ENCODE measurements around the gene SIGLEC11.

DNA sequence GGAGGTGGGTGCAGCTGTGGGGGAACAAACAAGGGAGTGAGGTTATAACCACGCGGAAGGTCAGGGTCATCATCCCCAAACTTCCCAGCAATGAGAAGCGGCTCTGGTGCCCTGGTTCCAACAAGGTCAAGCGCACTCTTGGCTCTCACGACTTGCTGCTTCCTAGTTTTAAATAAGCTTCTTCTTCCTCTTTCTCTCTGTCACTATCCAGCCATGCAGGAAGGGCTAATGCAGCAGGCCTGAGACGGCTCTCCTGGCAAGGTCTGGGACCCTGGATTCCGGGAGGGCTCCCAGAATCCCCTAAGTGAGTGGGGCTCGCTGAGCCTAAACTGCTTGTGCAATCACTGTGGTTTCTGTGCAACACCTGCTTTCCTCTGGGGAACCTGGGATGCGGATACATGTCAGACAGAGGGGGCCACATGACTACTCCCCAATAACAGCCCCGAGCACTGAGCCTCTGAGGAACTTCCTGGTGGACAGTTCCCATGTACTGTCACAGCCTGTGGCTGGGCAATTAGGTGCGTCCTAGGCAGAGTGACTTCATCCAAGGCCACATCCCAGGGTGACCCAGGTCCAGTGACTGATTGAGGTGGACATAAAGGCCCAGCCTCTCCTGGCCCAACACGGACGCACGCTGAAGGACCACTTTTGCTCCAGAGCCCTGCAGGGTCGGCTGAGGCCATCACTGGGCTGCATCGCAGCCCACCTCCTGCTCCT is 40.0 kb upstream of the SIGLEC11 start:
- TF ChIP-seq, protein P1, sequence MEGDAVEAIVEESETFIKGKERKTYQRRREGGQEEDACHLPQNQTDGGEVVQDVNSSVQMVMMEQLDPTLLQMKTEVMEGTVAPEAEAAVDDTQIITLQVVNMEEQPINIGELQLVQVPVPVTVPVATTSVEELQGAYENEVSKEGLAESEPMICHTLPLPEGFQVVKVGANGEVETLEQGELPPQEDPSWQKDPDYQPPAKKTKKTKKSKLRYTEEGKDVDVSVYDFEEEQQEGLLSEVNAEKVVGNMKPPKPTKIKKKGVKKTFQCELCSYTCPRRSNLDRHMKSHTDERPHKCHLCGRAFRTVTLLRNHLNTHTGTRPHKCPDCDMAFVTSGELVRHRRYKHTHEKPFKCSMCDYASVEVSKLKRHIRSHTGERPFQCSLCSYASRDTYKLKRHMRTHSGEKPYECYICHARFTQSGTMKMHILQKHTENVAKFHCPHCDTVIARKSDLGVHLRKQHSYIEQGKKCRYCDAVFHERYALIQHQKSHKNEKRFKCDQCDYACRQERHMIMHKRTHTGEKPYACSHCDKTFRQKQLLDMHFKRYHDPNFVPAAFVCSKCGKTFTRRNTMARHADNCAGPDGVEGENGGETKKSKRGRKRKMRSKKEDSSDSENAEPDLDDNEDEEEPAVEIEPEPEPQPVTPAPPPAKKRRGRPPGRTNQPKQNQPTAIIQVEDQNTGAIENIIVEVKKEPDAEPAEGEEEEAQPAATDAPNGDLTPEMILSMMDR (IDR thresholded peaks at IDR 0.05), result no peak
- TF ChIP-seq POLR2A (IDR thresholded peaks at IDR 0.05), result no peak

All from thyroid gland (tissue), 4 donors.